SK-N-SH (cell line): ENCODE measurements around the gene RCBTB2.

Experiments used
- CTCF ChIP-seq: fragments of 200-600 bp; sonication (generic); IDR thresholded peaks from 2 replicates; pipeline ENCODE4 v1.6.1; 2017; ENCODE audit warnings: antibody characterized with exemption, mild to moderate bottlenecking, moderate library complexity
- EP300 ChIP-seq, 2 experiments: IDR thresholded peaks; 2 replicates each; pipeline versions ENCODE4 v1.4.0 to v1.6.1; 2012; ENCODE audit warnings: borderline replicate concordance in 1 of 2, low read depth in 1 of 2, low read length in 1 of 2
- POLR2AphosphoS5 ChIP-seq: IDR thresholded peaks from 2 replicates; pipeline ENCODE4 v1.6.1; 2012; ENCODE audit warnings: low read depth, low read length
- RAD21 ChIP-seq: IDR thresholded peaks from 2 replicates; pipeline ENCODE4 v1.6.1; 2012; ENCODE audit warnings: mild to moderate bottlenecking, low read length
- RCOR1 ChIP-seq: fragments of 150-350 bp; IDR thresholded peaks from 2 replicates; pipeline ENCODE4 v1.6.1; 2017; ENCODE audit warnings: antibody characterized with exemption, low read length
- REST ChIP-seq: IDR thresholded peaks from 2 replicates; pipeline ENCODE4 v1.6.1; 2012; ENCODE audit warnings: mild to moderate bottlenecking, low read depth, low read length, moderate library complexity
- RFX5 ChIP-seq: IDR thresholded peaks from 2 replicates; pipeline ENCODE4 v1.6.1; 2012; ENCODE audit warnings: mild to moderate bottlenecking, improper control_type of control experiment, low read length
- YY1 ChIP-seq: IDR thresholded peaks from 2 replicates; pipeline ENCODE4 v1.4.0; 2012; ENCODE audit warnings: low read depth, mild to moderate bottlenecking

DNA sequence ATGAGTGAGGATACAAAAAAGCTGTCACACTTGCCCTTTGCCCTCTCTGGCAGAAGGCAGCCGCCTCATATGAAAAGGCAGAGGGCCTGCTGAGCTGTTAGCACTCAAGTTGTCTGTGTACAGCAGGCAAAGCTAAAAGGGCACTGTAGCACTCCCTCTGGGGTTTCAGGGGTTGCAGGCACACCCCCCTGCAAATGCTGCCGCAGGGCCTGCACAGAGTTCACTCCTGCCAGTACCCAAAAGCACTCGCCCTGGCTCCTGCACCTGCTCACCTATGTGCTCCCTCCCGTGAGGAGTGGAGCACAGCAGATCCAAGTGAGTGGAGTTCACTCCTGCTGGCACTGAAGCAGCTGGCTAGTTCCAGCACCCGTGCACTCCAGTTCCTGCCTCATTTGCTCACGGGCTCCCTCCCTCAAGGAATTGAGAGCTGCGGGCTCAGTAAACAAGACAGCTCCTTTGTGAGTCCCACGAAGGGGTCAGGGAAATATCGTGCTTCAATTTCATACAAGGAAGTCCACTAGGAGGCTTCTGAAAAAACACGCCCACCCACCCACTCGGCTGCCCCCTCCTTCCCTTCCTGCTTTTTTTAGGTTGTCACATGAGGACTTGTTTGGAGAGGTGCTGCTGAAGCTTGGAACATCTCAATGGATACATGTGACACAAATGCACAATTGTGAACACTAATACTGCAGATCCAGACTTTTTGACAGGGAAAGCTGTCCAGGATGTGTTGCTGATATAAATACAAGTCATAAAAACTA is 9.9 kb upstream of the RCBTB2 start:
- TF ChIP-seq CTCF (no peak), EP300 (IDR thresholded peaks at IDR 0.05; ENCODE audit: borderline replicate concordance in 1 of 2, low read depth in 1 of 2, low read length in 1 of 2) (no peak), RCOR1 (no peak), RFX5 (no peak), REST (no peak), RAD21 (no peak), POLR2AphosphoS5 (no peak), YY1 (no peak)
